GM21717 (cell line): ENCODE measurements around the gene IGSF8.

ENCODE experiments used
- ATAC-seq: cut with Tn5 transposase; IDR thresholded peaks from one replicate; pipeline ENCODE4 v1.9.1; 2021; ENCODE audit warnings: mild to moderate bottlenecking, moderate library complexity; ENCODE audit not compliant: unreplicated experiment

The IGSF8 gene

GRCh38 chr1:160107512-160107911 is 9.1 kb upstream of the IGSF8 start:
- no peak for ATAC-seq

- no peak for ATAC-seq
Measured at GRCh38 chr1:160105155-160105554, 6.7 kb upstream of the IGSF8 start.

- ATAC-seq = no peak
Measured at GRCh38 chr1:160104486-160104885, 6.1 kb upstream of the IGSF8 start.

GRCh38 chr1:160103658-160104408 is 5.4 kb upstream of the IGSF8 start:
- ATAC-seq = no peak

- ATAC-seq = no peak
Measured at GRCh38 chr1:160101717-160102522, 3.5 kb upstream of the IGSF8 start.

- peak; percentile 27 for ATAC-seq
Measured at GRCh38 chr1:160101037-160101716, 2.8 kb upstream of the IGSF8 start.

GRCh38 chr1:160099716-160100375 is 1.4 kb upstream of the IGSF8 start:
- no peak for ATAC-seq

- peak; percentile 73 for ATAC-seq
Measured at GRCh38 chr1:160098852-160099561, 588 bp upstream of the IGSF8 start.

- no peak for ATAC-seq
Measured at GRCh38 chr1:160097151-160097910, 1.1 kb downstream of the IGSF8 start.

GRCh38 chr1:160096274-160097116 is 1.9 kb downstream of the IGSF8 start:
- no peak for ATAC-seq

- no peak for ATAC-seq
Measured at GRCh38 chr1:160095382-160096105, 2.9 kb downstream of the IGSF8 start.

GRCh38 chr1:160094806-160095205 is 3.6 kb downstream of the IGSF8 start:
- no peak for ATAC-seq

GRCh38 chr1:160094291-160094625 is 4.2 kb downstream of the IGSF8 start:
- no peak for ATAC-seq

GRCh38 chr1:160093624-160094290 is 4.7 kb downstream of the IGSF8 start:
- ATAC-seq = no peak

GRCh38 chr1:160093069-160093395 is 5.4 kb downstream of the IGSF8 start:
- no peak for ATAC-seq

- ATAC-seq = no peak
Measured at GRCh38 chr1:160092366-160093068, 5.9 kb downstream of the IGSF8 start.

- no peak for ATAC-seq
Measured at GRCh38 chr1:160091666-160092223, 6.7 kb downstream of the IGSF8 start.
